HG03103 (cell line): ENCODE results near the gene CDC42SE2.
A peak's percentile ranks its signal among the peaks of the same experiment; 100 is the strongest.
"Not testable (repeated sequence)": the region's sequence is repeated elsewhere in the genome, so short reads cannot be mapped to it uniquely, and the experiment has no call there.

Experiments
- ATAC-seq: cut with Tn5 transposase; IDR thresholded peaks from one replicate; pipeline ENCODE4 v1.9.1; 2021; ENCODE audit warnings: low read depth; ENCODE audit not compliant: unreplicated experiment

The CDC42SE2 gene

DNA sequence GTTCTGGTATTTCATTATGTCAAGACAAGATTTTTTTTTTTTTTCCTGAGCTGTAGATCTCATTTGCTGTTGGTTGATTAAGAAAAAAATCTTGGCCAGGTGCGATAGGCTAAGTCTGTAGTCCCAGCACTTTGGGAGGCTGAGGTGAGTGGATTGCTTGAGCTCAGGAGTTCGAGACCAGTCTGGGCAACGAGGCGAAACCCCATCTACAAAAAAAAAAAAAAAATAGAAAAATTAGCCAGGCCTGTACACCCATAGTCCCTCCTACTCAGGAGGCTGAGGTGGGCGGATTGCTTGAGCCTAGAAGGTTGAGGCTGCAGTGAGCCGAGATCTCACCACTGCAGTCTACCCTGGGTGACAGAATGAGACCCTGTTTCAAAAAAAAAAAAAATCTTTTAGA lies 12.2 kb downstream of the CDC42SE2 start:
- ATAC-seq, result no peak

DNA sequence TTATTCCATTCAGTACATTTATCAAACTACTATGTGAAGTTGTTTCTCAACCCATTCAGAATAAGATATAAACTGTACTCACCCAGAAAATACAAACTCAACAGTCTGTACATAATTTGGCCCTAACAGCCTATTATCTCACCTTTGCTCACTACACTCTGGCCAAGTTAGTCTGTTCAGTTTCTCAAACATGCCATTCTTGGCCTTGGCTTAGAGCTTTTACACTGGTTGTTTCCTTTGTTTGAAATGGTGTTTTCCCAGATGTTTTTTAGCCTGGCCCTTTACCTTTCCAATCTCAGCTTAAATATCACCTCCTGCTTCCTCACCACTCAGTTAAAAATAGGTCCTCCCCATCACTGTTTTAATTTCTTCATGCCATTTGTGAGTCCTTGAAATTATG lies 13.6 kb downstream of the CDC42SE2 start:
- ATAC-seq, result no peak

GRCh38 chr5:131277875-131278740 lies 14.3 kb downstream of the CDC42SE2 start:
- no peak for ATAC-seq

- ATAC-seq, result not testable (repeated sequence)
Observed at GRCh38 chr5:131278741-131279124, 14.9 kb downstream of the CDC42SE2 start.

- ATAC-seq, result no peak
Observed at GRCh38 chr5:131279204-131279603, 15.4 kb downstream of the CDC42SE2 start.

DNA sequence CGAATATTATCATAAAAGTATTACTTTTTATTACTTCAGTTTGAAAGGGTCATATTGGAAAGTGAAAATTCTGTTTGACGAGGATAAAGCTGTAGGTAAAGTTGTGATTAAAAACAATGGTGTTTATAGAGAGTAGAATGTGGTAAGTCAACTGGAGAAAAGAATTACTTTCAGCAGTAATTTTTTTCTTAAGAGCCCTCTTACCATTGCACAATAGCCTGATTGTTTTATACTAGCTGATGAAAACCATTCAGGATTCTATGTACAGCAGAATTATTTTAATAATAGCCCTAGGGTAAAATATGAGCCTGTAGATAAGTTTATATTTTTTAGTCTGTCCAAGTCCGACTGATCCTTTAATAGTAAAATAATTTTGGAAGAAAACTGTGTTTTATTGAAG lies 16.6 kb downstream of the CDC42SE2 start:
- ATAC-seq, result no peak

DNA sequence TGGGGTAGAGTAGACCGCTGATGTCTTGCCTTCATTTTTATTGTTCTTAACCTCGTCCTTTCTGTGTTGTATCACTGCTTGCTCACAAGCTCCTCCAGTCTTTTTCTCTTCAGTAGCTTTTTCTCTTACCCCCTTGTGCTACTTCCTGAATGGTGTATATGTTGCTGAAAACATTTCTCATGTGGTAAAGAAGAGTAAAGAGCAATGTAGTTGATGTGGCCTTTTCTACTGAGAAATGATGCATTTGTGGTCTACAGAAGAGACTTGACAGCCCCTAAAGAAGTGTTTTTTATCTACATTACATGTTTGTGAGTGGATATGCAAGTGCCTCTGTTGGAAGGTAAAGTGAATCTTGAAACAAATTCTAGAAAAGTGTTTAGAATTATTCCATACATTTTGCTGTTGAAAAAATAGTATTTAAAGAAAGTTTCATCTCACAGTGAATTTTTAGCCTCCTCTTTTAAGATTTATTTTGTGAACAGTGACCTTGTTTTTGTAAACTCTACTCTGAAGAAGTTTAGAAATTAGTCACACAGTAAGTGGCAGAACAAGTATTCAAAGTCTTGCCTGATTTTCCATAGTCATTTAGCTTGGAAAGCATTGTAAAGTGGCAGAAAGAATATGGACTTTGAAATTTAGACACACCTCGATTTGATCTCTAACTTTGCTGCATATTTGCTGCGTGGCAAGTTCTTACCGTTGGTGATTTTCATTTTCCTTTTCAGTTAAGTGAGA lies 17.4 kb downstream of the CDC42SE2 start:
- peak; percentile 46 for ATAC-seq

- ATAC-seq, result no peak
Observed at GRCh38 chr5:131281868-131282234, 18.0 kb downstream of the CDC42SE2 start.

DNA sequence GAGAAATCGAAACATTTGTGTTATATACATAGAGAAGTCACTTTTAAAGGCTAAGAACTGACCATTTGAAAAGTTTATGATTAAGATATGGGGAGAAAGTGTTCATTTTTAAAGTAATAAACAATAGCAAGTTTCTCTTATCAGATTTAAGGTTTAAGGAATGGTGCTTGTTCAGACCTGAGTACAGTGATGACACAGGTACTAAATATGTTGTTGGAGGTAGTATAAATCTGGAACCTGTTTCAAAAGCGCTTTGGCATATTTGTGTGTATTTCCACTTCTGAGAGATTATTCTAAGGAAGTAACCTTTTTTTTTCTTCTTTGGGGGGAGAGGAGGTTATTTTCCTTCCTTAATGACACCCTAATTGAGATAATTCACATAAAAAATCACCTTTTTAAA lies 18.4 kb downstream of the CDC42SE2 start:
- no peak for ATAC-seq

GRCh38 chr5:131285703-131286399 lies 22.0 kb downstream of the CDC42SE2 start:
- ATAC-seq, result peak; percentile 28

GRCh38 chr5:131286400-131286715 lies 22.5 kb downstream of the CDC42SE2 start:
- ATAC-seq, result no peak

- ATAC-seq, result no peak
Observed at GRCh38 chr5:131288328-131288727, 24.5 kb downstream of the CDC42SE2 start.

- no peak for ATAC-seq
Observed at GRCh38 chr5:131289738-131290137, 25.9 kb downstream of the CDC42SE2 start.

GRCh38 chr5:131296213-131296672 lies 32.4 kb downstream of the CDC42SE2 start:
- ATAC-seq, result no peak

GRCh38 chr5:131297886-131298285 lies 34.0 kb downstream of the CDC42SE2 start:
- no peak for ATAC-seq

GRCh38 chr5:131299465-131299864 lies 35.6 kb downstream of the CDC42SE2 start:
- ATAC-seq, result no peak

DNA sequence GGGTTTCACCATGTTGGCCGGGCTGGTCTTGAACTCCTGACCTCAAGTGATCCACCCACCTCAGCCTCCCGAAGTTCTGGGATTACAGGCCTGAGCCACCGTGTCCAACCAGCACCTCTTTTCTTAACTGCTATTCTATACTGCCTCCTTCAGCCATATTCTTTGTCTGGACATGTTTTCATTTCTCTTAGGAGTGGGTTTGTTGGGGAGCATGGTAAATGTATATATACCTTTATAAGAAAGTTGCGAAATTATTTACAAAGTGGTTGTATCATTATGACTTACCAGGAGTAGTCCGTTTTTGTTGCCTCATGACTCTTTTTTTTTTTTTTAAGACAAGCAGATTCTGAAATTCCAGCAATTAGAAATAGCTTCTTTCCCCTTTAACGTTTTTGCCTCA lies 38.7 kb downstream of the CDC42SE2 start:
- no peak for ATAC-seq

GRCh38 chr5:131303537-131303936 lies 39.7 kb downstream of the CDC42SE2 start:
- no peak for ATAC-seq

- no peak for ATAC-seq
Observed at GRCh38 chr5:131304414-131304813, 40.6 kb downstream of the CDC42SE2 start.

GRCh38 chr5:131305138-131305689 lies 41.4 kb downstream of the CDC42SE2 start:
- ATAC-seq, result no peak

GRCh38 chr5:131305906-131306305 lies 42.1 kb downstream of the CDC42SE2 start:
- no peak for ATAC-seq
